ENCODE results near the gene UQCR10.

UQCR10 gene

DNA sequence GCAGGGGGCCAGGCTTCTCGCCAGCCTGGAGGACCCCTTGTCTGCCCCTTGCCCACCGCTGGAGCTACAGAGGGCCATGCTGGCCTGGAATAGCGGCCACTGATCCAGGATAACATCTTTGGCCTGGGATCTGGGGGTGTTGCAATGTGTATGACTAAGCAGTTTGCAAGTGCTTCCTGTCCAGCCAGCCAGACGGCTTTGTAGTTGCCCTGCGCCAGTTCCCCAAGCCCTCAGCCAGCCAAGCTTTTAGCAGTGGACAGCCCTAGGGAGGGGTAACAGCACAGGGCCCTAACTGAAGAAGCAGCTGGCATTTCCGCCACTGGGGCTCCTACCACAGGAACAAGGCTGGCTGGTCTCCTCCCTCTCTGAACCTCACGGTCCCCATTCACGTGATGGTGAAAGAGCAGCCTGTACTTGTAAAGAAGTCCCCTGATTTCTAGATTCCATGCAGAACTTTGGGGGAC lies 32.1 kb downstream of the UQCR10 start:
- peak; percentile 65 for DNase-seq

- DNase-seq, result no peak
Observed at GRCh38 chr22:29801153-29801552, 34.0 kb downstream of the UQCR10 start.

- DNase-seq, result no peak
Observed at GRCh38 chr22:29801796-29802195, 34.6 kb downstream of the UQCR10 start.

DNA sequence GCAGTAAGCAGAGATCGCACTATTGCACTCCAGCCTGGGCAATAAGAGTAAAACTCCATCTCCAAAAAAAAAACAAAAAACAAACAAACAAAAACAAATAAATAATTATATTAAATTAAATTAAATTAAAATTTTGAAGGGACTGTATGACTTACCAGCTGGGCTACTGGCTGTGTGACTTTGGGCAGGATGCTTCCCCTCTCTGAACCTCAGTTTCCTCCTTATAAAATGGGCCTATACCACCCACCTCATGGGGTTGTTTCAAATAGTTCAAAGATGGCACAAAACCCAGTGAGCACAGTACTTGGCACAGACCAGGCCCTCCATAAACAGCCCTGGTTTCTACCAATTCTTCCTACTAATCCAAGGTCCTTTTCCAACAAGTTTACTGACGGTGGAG lies 36.0 kb downstream of the UQCR10 start:
- DNase-seq, result no peak

- DNase-seq, result no peak
Observed at GRCh38 chr22:29804985-29805384, 37.8 kb downstream of the UQCR10 start.

- no peak for DNase-seq
Observed at GRCh38 chr22:29806196-29806595, 39.0 kb downstream of the UQCR10 start.

GRCh38 chr22:29810216-29810615 lies 43.0 kb downstream of the UQCR10 start:
- no peak for DNase-seq

GRCh38 chr22:29811377-29811776 lies 44.2 kb downstream of the UQCR10 start:
- DNase-seq, result no peak

GRCh38 chr22:29813126-29813525 lies 46.0 kb downstream of the UQCR10 start:
- no peak for DNase-seq

DNA sequence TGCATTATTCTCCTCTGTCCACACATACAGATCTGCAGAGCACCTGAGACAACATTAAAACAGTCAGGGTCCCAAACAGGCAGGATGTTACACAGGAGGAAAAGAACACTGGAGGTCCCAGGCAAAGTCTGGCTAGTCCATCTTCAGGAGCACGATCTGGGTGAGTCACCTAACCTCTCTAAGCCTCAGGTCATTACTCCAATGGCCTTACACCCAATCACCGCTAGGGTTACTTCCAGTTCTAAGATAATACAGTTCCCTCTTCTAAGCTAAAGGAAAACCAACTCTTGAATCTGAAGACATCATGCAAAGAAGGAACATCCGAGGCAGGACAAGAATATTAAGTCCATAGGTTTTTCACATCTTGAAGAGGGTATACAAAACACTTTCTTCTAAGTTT lies 46.4 kb downstream of the UQCR10 start:
- DNase-seq, result no peak

- no peak for DNase-seq
Observed at GRCh38 chr22:29814003-29814402, 46.8 kb downstream of the UQCR10 start.

GRCh38 chr22:29815580-29815979 lies 48.4 kb downstream of the UQCR10 start:
- no peak for DNase-seq

GRCh38 chr22:29816128-29816527 lies 49.0 kb downstream of the UQCR10 start:
- DNase-seq, result peak; percentile 25

DNA sequence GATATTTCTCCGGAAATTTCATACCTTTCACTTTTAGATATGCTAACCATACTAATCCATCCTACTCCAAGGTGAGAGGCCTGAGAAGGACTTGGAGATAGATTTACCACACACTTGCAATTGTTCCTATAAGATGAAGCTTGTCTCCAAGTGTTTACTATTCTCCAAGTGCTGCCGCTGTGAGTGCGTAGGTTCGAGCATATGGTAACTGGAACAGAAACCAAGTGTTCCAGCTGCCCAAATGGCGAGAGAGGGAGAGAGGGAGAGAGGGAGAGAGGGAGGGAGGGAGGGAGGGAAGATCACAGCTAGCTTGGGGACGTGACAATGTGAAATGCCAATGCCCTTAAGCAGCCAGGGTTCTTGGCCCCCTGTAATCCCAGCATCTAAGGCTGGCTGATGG lies 49.4 kb downstream of the UQCR10 start:
- no peak for DNase-seq

GRCh38 chr22:29816980-29817379 lies 49.8 kb downstream of the UQCR10 start:
- DNase-seq, result no peak

GRCh38 chr22:29817724-29818123 lies 50.6 kb downstream of the UQCR10 start:
- no peak for DNase-seq

- DNase-seq, result no peak
Observed at GRCh38 chr22:29819501-29819900, 52.3 kb downstream of the UQCR10 start.
